ENCODE data around the gene FBXO30.

- TF ChIP-seq ZNF707 (tag by site-specific recombination; IDR thresholded peaks at IDR 0.05) (no peak), RBAK (tag by site-specific recombination; IDR thresholded peaks at IDR 0.05) (no peak), ZNF776 (tag by site-specific recombination; IDR thresholded peaks at IDR 0.05; ENCODE audit: borderline replicate concordance) (no peak), ZNF510 (tag by site-specific recombination; IDR thresholded peaks at IDR 0.05; ENCODE audit: insufficient replicate concordance) (no peak)
These were observed 29.9 kb downstream of the FBXO30 start for GRCh38 chr6:145784683-145785082.

Measured in HEK293 (cell line).